Ishikawa (cell line): Measurements from ENCODE around the gene GNB5.
A peak's percentile ranks its signal among the peaks of the same experiment; 100 is the strongest.

Experiments used
- CEBPB ChIP-seq: IDR thresholded peaks from 2 replicates; pipeline ENCODE4 v1.6.1; 2012
- CREB1 ChIP-seq: IDR thresholded peaks from 2 replicates; pipeline ENCODE4 v1.6.1; 2012; ENCODE audit warnings: low read depth
- EGR1 ChIP-seq: IDR thresholded peaks from 2 replicates; pipeline ENCODE4 v1.6.1; 2012
- EP300 ChIP-seq: IDR thresholded peaks from 2 replicates; pipeline ENCODE4 v1.6.1; 2012; ENCODE audit warnings: borderline replicate concordance
- FOXM1 ChIP-seq: IDR thresholded peaks from 2 replicates; pipeline ENCODE4 v1.6.1; 2012; ENCODE audit warnings: low read depth, borderline replicate concordance
- NFIC ChIP-seq: IDR thresholded peaks from 2 replicates; pipeline ENCODE4 v1.6.1; 2012
- RAD21 ChIP-seq: IDR thresholded peaks from 2 replicates; pipeline ENCODE4 v1.6.1; 2012; ENCODE audit warnings: low read depth
- TAF1 ChIP-seq: IDR thresholded peaks from 2 replicates; pipeline ENCODE4 v1.6.1; 2012; ENCODE audit warnings: low read depth, mild to moderate bottlenecking
- TCF12 ChIP-seq: IDR thresholded peaks from 2 replicates; pipeline ENCODE4 v1.6.1; 2012; ENCODE audit warnings: low read depth
- TEAD4 ChIP-seq: IDR thresholded peaks from 2 replicates; pipeline ENCODE4 v1.6.1; 2012
- YY1 ChIP-seq: IDR thresholded peaks from 2 replicates; pipeline ENCODE4 v1.6.1; 2012; ENCODE audit warnings: low read depth
- ZBTB7A ChIP-seq: IDR thresholded peaks from 2 replicates; pipeline ENCODE4 v1.6.1; 2012; ENCODE audit warnings: low read depth
- TF ChIP-seq, protein P1 (sequence below): IDR thresholded peaks from 2 replicates; pipeline ENCODE4 v1.6.1; 2012
- TF ChIP-seq, protein P2 (sequence below): IDR thresholded peaks from 2 replicates; pipeline ENCODE4 v1.6.1; 2012; ENCODE audit warnings: low read depth, mild to moderate bottlenecking
- TF ChIP-seq, protein P3 (sequence below): IDR thresholded peaks from 2 replicates; pipeline ENCODE4 v1.6.1; 2012

Gene GNB5

DNA sequence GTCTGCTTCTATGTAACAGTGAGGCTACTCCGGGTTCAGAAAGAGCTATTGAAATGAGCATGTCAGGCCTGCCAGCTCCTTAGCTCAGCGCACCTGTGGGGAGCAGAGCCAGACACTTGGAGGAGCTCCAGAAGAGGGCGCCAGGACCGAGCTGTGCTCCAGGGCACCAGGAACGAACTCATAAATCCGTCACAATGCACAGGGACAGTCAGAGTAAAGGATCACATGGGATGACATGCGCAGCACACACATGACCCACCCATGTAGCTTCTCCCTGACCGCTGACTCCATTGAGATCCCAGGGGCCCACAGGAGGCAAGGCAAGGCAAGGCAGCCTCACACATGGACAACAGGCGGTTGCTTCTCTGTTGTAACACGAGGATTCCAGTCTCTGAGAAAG is 26.0 kb upstream of the GNB5 start:
- TF ChIP-seq RAD21 = peak; percentile 23; the same call in 1 of the 2 replicates
- TF ChIP-seq CEBPB = no peak

DNA sequence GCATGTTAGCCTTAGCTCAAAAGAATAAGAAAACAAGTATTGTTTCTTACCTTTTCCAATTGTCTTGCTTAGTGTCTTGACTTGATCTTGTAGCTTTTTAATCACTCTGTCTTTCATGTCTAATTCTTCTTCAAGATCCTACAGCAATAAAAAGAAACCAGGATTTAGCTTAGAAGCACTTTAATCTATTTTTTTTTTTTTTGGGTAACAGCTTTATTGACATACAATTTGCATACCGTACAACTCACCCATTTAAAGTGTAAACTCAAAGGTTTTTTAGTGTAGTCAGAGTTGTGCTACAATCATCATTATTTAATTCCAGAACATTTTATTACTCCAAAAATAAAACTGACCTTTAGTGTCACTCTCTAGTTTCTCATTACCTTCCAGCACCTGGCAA is 23.4 kb upstream of the GNB5 start:
- TF ChIP-seq, protein P1, sequence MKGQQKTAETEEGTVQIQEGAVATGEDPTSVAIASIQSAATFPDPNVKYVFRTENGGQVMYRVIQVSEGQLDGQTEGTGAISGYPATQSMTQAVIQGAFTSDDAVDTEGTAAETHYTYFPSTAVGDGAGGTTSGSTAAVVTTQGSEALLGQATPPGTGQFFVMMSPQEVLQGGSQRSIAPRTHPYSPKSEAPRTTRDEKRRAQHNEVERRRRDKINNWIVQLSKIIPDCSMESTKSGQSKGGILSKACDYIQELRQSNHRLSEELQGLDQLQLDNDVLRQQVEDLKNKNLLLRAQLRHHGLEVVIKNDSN = no peak
- TF ChIP-seq, protein P2, sequence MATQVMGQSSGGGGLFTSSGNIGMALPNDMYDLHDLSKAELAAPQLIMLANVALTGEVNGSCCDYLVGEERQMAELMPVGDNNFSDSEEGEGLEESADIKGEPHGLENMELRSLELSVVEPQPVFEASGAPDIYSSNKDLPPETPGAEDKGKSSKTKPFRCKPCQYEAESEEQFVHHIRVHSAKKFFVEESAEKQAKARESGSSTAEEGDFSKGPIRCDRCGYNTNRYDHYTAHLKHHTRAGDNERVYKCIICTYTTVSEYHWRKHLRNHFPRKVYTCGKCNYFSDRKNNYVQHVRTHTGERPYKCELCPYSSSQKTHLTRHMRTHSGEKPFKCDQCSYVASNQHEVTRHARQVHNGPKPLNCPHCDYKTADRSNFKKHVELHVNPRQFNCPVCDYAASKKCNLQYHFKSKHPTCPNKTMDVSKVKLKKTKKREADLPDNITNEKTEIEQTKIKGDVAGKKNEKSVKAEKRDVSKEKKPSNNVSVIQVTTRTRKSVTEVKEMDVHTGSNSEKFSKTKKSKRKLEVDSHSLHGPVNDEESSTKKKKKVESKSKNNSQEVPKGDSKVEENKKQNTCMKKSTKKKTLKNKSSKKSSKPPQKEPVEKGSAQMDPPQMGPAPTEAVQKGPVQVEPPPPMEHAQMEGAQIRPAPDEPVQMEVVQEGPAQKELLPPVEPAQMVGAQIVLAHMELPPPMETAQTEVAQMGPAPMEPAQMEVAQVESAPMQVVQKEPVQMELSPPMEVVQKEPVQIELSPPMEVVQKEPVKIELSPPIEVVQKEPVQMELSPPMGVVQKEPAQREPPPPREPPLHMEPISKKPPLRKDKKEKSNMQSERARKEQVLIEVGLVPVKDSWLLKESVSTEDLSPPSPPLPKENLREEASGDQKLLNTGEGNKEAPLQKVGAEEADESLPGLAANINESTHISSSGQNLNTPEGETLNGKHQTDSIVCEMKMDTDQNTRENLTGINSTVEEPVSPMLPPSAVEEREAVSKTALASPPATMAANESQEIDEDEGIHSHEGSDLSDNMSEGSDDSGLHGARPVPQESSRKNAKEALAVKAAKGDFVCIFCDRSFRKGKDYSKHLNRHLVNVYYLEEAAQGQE = no peak
- TF ChIP-seq TCF12 = no peak
- TF ChIP-seq YY1 = no peak

DNA sequence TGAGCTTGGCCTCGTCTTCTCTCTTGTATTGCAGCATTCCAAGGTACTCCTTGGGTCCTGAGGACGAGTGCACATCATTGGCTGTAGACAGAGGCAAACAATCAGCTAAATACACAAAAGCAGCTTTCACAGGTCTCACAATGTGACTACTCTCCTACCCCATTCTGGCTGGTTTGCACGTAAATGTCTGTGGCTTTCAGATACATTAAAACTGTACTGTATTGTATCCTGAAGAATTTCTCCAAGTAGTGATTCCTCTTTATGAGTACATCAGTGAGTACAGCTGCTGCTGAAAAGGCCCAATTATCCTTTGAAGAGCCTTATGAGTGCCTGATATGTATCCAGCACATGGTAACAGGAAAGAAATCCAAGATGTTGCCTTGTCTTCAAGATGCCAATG is 22.0 kb upstream of the GNB5 start:
- TF ChIP-seq, protein P2 = no peak
- TF ChIP-seq CEBPB = no peak
- TF ChIP-seq TEAD4 = no peak
- TF ChIP-seq, protein P1 = no peak
- no peak for TF ChIP-seq RAD21
- TF ChIP-seq, protein P3, sequence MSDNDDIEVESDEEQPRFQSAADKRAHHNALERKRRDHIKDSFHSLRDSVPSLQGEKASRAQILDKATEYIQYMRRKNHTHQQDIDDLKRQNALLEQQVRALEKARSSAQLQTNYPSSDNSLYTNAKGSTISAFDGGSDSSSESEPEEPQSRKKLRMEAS = no peak
- no peak for TF ChIP-seq CREB1
- TF ChIP-seq TCF12 = no peak
- TF ChIP-seq EP300 = no peak
- TF ChIP-seq ZBTB7A = no peak
- TF ChIP-seq YY1 = no peak
- no peak for TF ChIP-seq EGR1
- TF ChIP-seq FOXM1 = no peak
- TF ChIP-seq NFIC = no peak
- no peak for TF ChIP-seq TAF1

DNA sequence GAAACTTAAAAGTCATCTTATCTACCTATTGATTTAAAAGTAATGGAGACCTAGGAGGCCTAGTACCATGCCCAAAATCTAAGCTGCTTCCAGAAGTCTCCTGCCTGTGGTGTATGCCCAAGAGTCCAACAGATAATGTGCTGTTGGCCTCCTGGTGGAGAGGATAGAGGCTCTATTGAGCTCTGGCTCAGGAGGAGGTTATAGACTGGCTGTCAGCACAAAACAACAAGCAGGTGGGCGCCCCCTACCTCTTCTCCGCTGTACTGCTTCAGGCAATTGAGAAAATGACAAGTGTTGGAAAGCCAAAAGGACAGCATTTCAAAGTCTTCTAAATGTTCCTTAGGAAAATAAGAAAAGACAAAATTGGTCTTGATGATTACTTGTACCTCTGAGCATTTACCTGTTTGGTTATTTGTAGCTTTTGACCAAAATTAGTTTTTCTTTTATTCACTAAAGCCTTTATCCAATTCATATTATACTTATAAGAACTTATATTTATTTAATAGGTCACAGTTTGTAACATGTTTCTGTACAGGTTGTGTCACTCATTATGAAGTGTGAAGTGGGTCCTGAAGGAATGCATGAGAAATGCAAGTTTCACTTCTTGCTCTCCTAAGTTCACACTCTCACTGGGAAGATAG is 17.2 kb upstream of the GNB5 start:
- TF ChIP-seq RAD21 = peak; percentile 47
- TF ChIP-seq, protein P3 = no peak

DNA sequence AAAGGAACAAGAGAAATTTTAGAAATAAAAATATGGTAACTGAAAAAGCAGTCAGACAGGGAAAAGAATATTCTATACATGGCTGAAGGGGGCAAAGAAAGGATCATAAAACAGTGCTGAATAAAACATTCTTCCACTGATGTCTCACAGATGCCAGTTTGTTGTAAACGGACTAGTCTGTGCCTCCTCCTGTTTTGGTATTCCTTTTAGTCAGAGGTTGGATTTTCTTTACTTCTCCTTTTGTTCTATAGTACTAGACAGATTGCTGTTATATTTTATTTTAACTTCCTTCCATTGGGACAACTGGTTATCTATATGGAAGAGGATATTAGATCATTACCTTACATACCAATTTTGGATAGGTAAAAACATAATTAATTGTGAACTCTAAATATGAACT is 16.0 kb upstream of the GNB5 start:
- no peak for TF ChIP-seq CREB1
- TF ChIP-seq, protein P1 = no peak
- TF ChIP-seq EGR1 = no peak
- TF ChIP-seq TAF1 = no peak
- TF ChIP-seq TCF12 = no peak
- TF ChIP-seq EP300 = no peak
- TF ChIP-seq NFIC = no peak
- no peak for TF ChIP-seq TEAD4
- TF ChIP-seq ZBTB7A = no peak
- no peak for TF ChIP-seq RAD21
- no peak for TF ChIP-seq YY1
- TF ChIP-seq FOXM1 = no peak

DNA sequence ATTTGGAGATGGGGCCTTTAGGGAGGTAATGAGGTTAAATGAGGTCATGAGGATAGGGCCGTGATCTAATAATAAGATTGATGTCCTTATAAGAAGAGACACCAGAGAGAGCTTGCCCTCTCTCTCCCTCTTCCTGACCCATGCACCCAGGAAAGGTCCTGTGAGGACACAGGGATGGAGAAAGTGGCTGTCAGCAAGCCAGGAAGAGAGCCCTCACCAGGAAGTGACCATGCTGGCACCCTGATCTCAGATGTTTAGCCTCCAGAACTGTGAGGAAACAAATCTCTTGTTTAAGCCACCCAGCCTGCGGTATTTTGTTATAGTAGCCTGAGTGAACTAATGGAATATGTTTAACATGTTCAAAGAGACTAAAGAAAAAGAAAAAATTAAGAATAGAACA is 15.3 kb upstream of the GNB5 start:
- TF ChIP-seq EGR1 = no peak
- no peak for TF ChIP-seq FOXM1
- TF ChIP-seq NFIC = no peak
- TF ChIP-seq YY1 = no peak
- TF ChIP-seq, protein P1 = no peak
- TF ChIP-seq, protein P2 = no peak
- no peak for TF ChIP-seq TAF1
- TF ChIP-seq ZBTB7A = no peak
- TF ChIP-seq CREB1 = no peak
- no peak for TF ChIP-seq TEAD4
- TF ChIP-seq RAD21 = no peak
- no peak for TF ChIP-seq CEBPB
- TF ChIP-seq, protein P3 = no peak
- TF ChIP-seq TCF12 = no peak
- no peak for TF ChIP-seq EP300
